A673 (cell line): ENCODE results near the gene PCDHB4.

Source experiments
- EZH2 ChIP-seq: fragments of 200-600 bp; sonication (generic); IDR thresholded peaks from 2 replicates; pipeline ENCODE4 v1.6.1; 2017; ENCODE audit warnings: borderline replicate concordance, low read depth, mild to moderate bottlenecking, mixed read lengths, antibody characterized with exemption, low read length; ENCODE audit not compliant: poor library complexity, severe bottlenecking
- TF ChIP-seq, protein P1 (sequence below): fragments of 300-800, 200-600 bp; sonication (generic); conservative IDR thresholded peaks from 2 replicates; pipeline ENCODE4 v1.5.1; 2017; ENCODE audit warnings: low read depth, mild to moderate bottlenecking, antibody characterized with exemption, low read length, moderate library complexity, mixed read lengths

DNA sequence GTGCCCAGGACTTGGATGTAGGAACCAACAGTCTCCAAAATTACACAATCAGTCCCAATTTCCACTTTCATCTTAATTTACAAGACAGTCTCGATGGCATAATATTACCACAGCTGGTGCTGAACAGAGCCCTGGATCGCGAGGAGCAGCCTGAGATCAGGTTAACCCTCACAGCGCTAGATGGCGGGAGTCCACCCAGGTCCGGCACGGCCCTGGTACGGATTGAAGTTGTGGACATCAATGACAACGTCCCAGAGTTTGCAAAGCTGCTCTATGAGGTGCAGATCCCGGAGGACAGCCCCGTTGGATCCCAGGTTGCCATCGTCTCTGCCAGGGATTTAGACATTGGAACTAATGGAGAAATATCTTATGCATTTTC lies 26.4 kb upstream of the PCDHB4 start:
- TF ChIP-seq, protein P1, sequence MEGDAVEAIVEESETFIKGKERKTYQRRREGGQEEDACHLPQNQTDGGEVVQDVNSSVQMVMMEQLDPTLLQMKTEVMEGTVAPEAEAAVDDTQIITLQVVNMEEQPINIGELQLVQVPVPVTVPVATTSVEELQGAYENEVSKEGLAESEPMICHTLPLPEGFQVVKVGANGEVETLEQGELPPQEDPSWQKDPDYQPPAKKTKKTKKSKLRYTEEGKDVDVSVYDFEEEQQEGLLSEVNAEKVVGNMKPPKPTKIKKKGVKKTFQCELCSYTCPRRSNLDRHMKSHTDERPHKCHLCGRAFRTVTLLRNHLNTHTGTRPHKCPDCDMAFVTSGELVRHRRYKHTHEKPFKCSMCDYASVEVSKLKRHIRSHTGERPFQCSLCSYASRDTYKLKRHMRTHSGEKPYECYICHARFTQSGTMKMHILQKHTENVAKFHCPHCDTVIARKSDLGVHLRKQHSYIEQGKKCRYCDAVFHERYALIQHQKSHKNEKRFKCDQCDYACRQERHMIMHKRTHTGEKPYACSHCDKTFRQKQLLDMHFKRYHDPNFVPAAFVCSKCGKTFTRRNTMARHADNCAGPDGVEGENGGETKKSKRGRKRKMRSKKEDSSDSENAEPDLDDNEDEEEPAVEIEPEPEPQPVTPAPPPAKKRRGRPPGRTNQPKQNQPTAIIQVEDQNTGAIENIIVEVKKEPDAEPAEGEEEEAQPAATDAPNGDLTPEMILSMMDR: no peak
- no peak for TF ChIP-seq EZH2
